ENCODE data around the gene DHFR2. TPM values are rescaled to one million over a fixed set of nuclear protein-coding genes. Genes with fewer than 3 reads are reported as not detected.

The DHFR2 gene
- total and polyA plus RNA-seq, 10 of the 15 experiments (the other 5 are each of a cell fraction or from before 2014, with no cell fraction given), result 1.8 to 5.6 (median 4.4) TPM

DNA sequence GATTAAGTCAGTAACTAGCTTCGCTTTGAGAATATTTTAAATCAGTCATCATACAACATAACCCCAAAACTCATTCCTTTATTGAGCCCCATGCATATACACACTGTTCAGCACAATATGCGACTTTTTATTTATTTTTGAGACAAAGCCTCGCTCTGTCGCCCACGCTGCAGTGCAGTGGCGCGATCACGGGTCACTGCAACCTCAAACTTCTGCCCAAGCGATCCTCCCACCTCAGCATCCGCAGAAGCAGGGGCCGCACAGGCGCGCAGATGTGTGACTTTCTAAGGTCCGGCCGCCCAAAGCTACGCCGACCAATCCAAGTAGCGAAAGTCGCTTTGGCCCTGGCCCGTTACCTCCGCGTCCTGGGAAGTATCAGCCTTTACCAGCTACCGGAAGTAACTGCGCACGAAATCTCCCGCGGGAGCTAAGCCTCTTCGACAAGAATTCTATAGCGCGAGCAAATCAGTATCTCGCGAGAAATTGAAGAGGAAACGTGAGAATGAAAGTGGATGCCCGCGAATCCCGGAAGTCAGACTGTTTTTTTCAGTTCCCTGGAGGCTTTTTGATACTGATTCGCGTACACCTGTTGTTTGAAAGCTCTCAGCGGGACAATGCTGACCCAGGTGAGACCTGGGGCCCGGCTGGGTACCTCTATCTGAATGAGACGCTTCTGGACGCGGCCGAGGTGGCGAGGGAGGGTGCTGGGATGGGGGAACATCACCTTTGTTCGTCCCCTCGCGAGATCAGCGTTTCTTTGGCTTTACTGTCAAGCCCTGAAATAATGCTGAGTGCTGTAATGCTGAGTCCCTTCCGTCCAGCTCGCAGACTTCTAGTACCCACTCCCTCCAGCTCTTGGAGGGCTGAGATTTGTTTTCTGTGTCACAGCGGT is at the start of gene DHFR2, which contains the start of gene NSUN3 (continued):
- TF ChIP-seq, protein P1, sequence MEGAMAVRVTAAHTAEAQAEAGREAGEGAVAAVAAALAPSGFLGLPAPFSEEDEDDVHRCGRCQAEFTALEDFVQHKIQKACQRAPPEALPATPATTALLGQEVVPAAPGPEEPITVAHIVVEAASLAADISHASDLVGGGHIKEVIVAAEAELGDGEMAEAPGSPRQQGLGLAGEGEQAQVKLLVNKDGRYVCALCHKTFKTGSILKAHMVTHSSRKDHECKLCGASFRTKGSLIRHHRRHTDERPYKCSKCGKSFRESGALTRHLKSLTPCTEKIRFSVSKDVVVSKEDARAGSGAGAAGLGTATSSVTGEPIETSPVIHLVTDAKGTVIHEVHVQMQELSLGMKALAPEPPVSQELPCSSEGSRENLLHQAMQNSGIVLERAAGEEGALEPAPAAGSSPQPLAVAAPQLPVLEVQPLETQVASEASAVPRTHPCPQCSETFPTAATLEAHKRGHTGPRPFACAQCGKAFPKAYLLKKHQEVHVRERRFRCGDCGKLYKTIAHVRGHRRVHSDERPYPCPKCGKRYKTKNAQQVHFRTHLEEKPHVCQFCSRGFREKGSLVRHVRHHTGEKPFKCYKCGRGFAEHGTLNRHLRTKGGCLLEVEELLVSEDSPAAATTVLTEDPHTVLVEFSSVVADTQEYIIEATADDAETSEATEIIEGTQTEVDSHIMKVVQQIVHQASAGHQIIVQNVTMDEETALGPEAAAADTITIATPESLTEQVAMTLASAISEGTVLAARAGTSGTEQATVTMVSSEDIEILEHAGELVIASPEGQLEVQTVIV (IDR thresholded peaks at IDR 0.05; ENCODE audit: borderline replicate concordance, partially characterized antibody), result peak; percentile 93
- TF ChIP-seq PAX8 (IDR thresholded peaks at IDR 0.05) (no peak), SIN3A (IDR thresholded peaks at IDR 0.05; ENCODE audit: low read depth, low read length) (peak; percentile 57; the same call in 1 of the 2 replicates), ZNF274 (IDR thresholded peaks at IDR 0.05; ENCODE audit: insufficient read depth, insufficient read length) (no peak), CEBPZ (IDR thresholded peaks at IDR 0.05; ENCODE audit: low read depth, low read length) (0 out of 2 replicates have a peak, but pooled peaks have one; percentile 10), MXI1 (IDR thresholded peaks at IDR 0.05; ENCODE audit: low read depth, low read length) (peak; percentile 48; the same call in 1 of the 2 replicates), PKNOX1 (IDR thresholded peaks at IDR 0.05) (peak; percentile 16; the same call in 1 of the 2 replicates), POLR2AphosphoS5 (IDR thresholded peaks at IDR 0.05; ENCODE audit: low read length) (peak; percentile 89), SMAD1 (IDR thresholded peaks at IDR 0.05; ENCODE audit: low read depth, partially characterized antibody) (peak; percentile 74), E2F4 (IDR thresholded peaks at IDR 0.05; ENCODE audit: low read depth, low read length) (peak; percentile 55; the same call in 1 of the 2 replicates), NRF1 (conservative IDR thresholded peaks at IDR 0.05; ENCODE audit: low read depth, low read length) (no peak), NR2C2 (IDR thresholded peaks at IDR 0.05; ENCODE audit: borderline replicate concordance, control insufficient read depth, insufficient read length, low read depth) (no peak), NFYA (IDR thresholded peaks at IDR 0.05; ENCODE audit: borderline replicate concordance, low read depth, low read length) (no peak), YY1 (IDR thresholded peaks at IDR 0.05; ENCODE audit: low read depth, low read length) (no peak; the same call in 1 of the 2 replicates), CEBPB (IDR thresholded peaks at IDR 0.05; ENCODE audit: borderline replicate concordance in 1 of 2, low read depth in 2 of 2, low read length in 2 of 2) (no peak), BHLHE40 (IDR thresholded peaks at IDR 0.05; ENCODE audit: borderline replicate concordance in 1 of 2, low read depth in 2 of 2, low read length in 1 of 2) (peak; percentile 24 to 83; a peak in 2 of 4 replicates)
- TF ChIP-seq, protein P2, sequence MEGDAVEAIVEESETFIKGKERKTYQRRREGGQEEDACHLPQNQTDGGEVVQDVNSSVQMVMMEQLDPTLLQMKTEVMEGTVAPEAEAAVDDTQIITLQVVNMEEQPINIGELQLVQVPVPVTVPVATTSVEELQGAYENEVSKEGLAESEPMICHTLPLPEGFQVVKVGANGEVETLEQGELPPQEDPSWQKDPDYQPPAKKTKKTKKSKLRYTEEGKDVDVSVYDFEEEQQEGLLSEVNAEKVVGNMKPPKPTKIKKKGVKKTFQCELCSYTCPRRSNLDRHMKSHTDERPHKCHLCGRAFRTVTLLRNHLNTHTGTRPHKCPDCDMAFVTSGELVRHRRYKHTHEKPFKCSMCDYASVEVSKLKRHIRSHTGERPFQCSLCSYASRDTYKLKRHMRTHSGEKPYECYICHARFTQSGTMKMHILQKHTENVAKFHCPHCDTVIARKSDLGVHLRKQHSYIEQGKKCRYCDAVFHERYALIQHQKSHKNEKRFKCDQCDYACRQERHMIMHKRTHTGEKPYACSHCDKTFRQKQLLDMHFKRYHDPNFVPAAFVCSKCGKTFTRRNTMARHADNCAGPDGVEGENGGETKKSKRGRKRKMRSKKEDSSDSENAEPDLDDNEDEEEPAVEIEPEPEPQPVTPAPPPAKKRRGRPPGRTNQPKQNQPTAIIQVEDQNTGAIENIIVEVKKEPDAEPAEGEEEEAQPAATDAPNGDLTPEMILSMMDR (IDR thresholded peaks at IDR 0.05 in 2 of 3, conservative IDR thresholded peaks at IDR 0.05 in 1 of 3; ENCODE audit: control insufficient read depth in 2 of 3, extremely low read depth in 1 of 3, insufficient read depth in 1 of 3, low read depth in 3 of 3, low read length in 3 of 3), result no peak
